HCT116 (cell line): ENCODE measurements around the gene TOGARAM1. TPM values are rescaled to one million over a fixed set of nuclear protein-coding genes. Genes with fewer than 3 reads are reported as not detected.

ENCODE experiments used
- ATAC-seq: fragments of 200-7000 bp; cut with Tn5 transposase; 2 replicates; pipeline ENCODE4 v1.9.1; 2020; ENCODE audit warnings: mild to moderate bottlenecking, moderate library complexity
- BruUV-seq: library from RNA; stranded (reverse); fragments of 400-500 nt; replicated peaks from 2 replicates; lab custom pipeline; 2021; lab: Mats Ljungman, UMichigan
- CTCF ChIA-PET: fragments of 300-600 bp; sonication (Branson Sonifier 250); formaldehyde crosslinking; loops from one replicate; lab custom pipeline; 2021; ENCODE audit warnings: antibody characterized with exemption; lab: Charles Lee
- POLR2A ChIA-PET: fragments of 300-600, 350-600 bp; sonication (Branson Sonifier 250); formaldehyde crosslinking; loops from one replicate; lab custom pipeline; 2021; ENCODE audit warnings: antibody characterized with exemption; lab: Charles Lee
- RAD21 ChIA-PET, 2 experiments: fragments of 300-600 bp; sonication (Branson Sonifier 250); formaldehyde crosslinking; loops; one replicate each; lab custom pipeline; 2023; ENCODE audit warnings: low total read pairs in 2 of 2; ENCODE audit not compliant: uncharacterized antibody in 2 of 2, unreplicated experiment in 2 of 2, low non-redundant PET in 1 of 2; lab: Charles Lee
- DNase-seq: peaks from one replicate; pipeline ENCODE4 v3.0.0-alpha.2; 2010; ENCODE audit warnings: low read depth, low spot score
- H2AFZ ChIP-seq: fragments of 200-600 bp; shearing (Covaris generic), sonication (generic); 2 replicates; pipeline ENCODE4 v1.6.1; 2017; ENCODE audit warnings: low read depth, mixed run types, mixed read lengths, antibody characterized with exemption, low read length; ENCODE audit not compliant: poor library complexity, severe bottlenecking
- H3K27ac ChIP-seq: 2 replicates; pipeline ENCODE4 v1.5.1; 2012; ENCODE audit warnings: low read depth, low read length
- H3K27me3 ChIP-seq: fragments of 200-600 bp; sonication (generic); 2 replicates; pipeline ENCODE4 v1.6.1; 2016; ENCODE audit warnings: mixed run types, low read length, mixed read lengths; ENCODE audit not compliant: insufficient read depth
- H3K36me3 ChIP-seq, 2 experiments: fragments of 200-500 bp in 1 of 2; fragments of 200-600 bp in 1 of 2; sonication (Bioruptor generic) in 1 of 2; sonication (generic) in 1 of 2; 2 replicates each; pipeline versions ENCODE4 v1.5.1 to v1.6.1; 2014 to 2016; ENCODE audit warnings: low read length in 2 of 2, inconsistent platforms in 1 of 2, mixed read lengths in 1 of 2, mixed run types in 1 of 2; ENCODE audit not compliant: insufficient read depth in 2 of 2, control insufficient read depth in 1 of 2
- H3K4me1 ChIP-seq, 2 experiments: fragments of 200-600 bp in 1 of 2; sonication (generic) in 1 of 2; 2 replicates each; pipeline versions ENCODE4 v1.5.1 to v1.6.1; 2012 to 2017; ENCODE audit warnings: low read length in 2 of 2, inconsistent platforms in 1 of 2, mild to moderate bottlenecking in 1 of 2, mixed read lengths in 1 of 2, mixed run types in 1 of 2, moderate library complexity in 1 of 2; ENCODE audit not compliant: insufficient read depth in 2 of 2, control insufficient read depth in 1 of 2
- H3K4me2 ChIP-seq: fragments of 200-600 bp; sonication (generic); 2 replicates; pipeline ENCODE4 v1.6.1; 2017; ENCODE audit warnings: mixed run types, low read length, mixed read lengths
- H3K4me3 ChIP-seq, 2 experiments: fragments of 200-600 bp in 1 of 2; sonication (generic) in 1 of 2; replicated peaks in 1 of 2; 2 replicates each; pipeline ENCODE4 v1.5.1; 2011 to 2016; ENCODE audit warnings: low read length in 2 of 2, control low read depth in 1 of 2, low read depth in 1 of 2, mild to moderate bottlenecking in 1 of 2, mixed read lengths in 1 of 2, mixed run types in 1 of 2
- H3K79me2 ChIP-seq: fragments of 200-600 bp; sonication (generic); 2 replicates; pipeline ENCODE4 v1.6.1; 2017; ENCODE audit warnings: mild to moderate bottlenecking, mixed run types, low read length, moderate library complexity, mixed read lengths; ENCODE audit not compliant: insufficient read depth
- H3K9ac ChIP-seq: fragments of 200-600 bp; sonication (generic); 2 replicates; pipeline ENCODE4 v1.6.1; 2016; ENCODE audit warnings: low read length, mixed read lengths
- H3K9me2 ChIP-seq: fragments of 200-600 bp; sonication (generic), shearing (Covaris generic); 2 replicates; pipeline ENCODE4 v1.6.1; 2017; ENCODE audit warnings: mixed run types, mild to moderate bottlenecking, moderate library complexity; ENCODE audit not compliant: insufficient read depth
- H3K9me3 ChIP-seq, 2 experiments: fragments of 200-500 bp in 1 of 2; fragments of 200-600 bp in 1 of 2; sonication (Bioruptor generic) in 1 of 2; sonication (generic) in 1 of 2; 2 replicates each; pipeline ENCODE4 v1.6.1; 2014 to 2017; ENCODE audit warnings: low read length in 2 of 2, mixed read lengths in 2 of 2, inconsistent platforms in 1 of 2, low read depth in 1 of 2, mild to moderate bottlenecking in 1 of 2, mixed run types in 1 of 2, moderate library complexity in 1 of 2; ENCODE audit not compliant: control insufficient read depth in 1 of 2, insufficient read depth in 1 of 2
- H4K20me1 ChIP-seq: fragments of 200-600 bp; sonication (generic), shearing (Covaris generic); 2 replicates; pipeline ENCODE4 v1.6.1; 2017; ENCODE audit warnings: mixed run types, mild to moderate bottlenecking, moderate library complexity; ENCODE audit not compliant: insufficient read depth
- ATF3 ChIP-seq: IDR thresholded peaks from 2 replicates; pipeline ENCODE4 v1.6.1; 2012
- CEBPB ChIP-seq: IDR thresholded peaks from 2 replicates; pipeline ENCODE4 v1.6.1; 2012; ENCODE audit warnings: low read depth
- CTCF ChIP-seq, 3 experiments: fragments of 200-600 bp in 1 of 3; sonication (generic) in 1 of 3; IDR thresholded peaks in 2 of 3; conservative IDR thresholded peaks in 1 of 3; 2 replicates each; pipeline ENCODE4 v1.5.1; 2012 to 2017; ENCODE audit warnings: low read depth in 2 of 3, low read length in 2 of 3, antibody characterized with exemption in 1 of 3, borderline replicate concordance in 1 of 3, control low read depth in 1 of 3, mild to moderate bottlenecking in 1 of 3, mixed read lengths in 1 of 3, mixed run types in 1 of 3, moderate library complexity in 1 of 3; ENCODE audit not compliant: insufficient read depth in 1 of 3
- EGR1 ChIP-seq: IDR thresholded peaks from 2 replicates; pipeline ENCODE4 v1.6.1; 2012; ENCODE audit warnings: low read depth
- ELF1 ChIP-seq: IDR thresholded peaks from 2 replicates; pipeline ENCODE4 v1.6.1; 2012; ENCODE audit warnings: low read depth, borderline replicate concordance
- EZH2 ChIP-seq: fragments of 200-600 bp; sonication (generic); IDR thresholded peaks from 2 replicates; pipeline ENCODE4 v1.6.1; 2017; ENCODE audit warnings: antibody characterized with exemption, mixed run types
- EZH2phosphoT487 ChIP-seq: fragments of 200-600 bp; IDR thresholded peaks from 2 replicates; pipeline ENCODE4 v1.6.1; 2018; ENCODE audit warnings: antibody characterized with exemption, borderline replicate concordance
- FOSL1 ChIP-seq: IDR thresholded peaks from 2 replicates; pipeline ENCODE4 v1.6.1; 2012; ENCODE audit warnings: low read depth
- JUND ChIP-seq: IDR thresholded peaks from 2 replicates; pipeline ENCODE4 v1.6.1; 2012
- MAX ChIP-seq: IDR thresholded peaks from 2 replicates; pipeline ENCODE4 v1.6.1; 2012
- POLR2A ChIP-seq: IDR thresholded peaks from 2 replicates; pipeline ENCODE4 v1.7.0; 2011; ENCODE audit warnings: borderline replicate concordance; ENCODE audit not compliant: insufficient read depth, insufficient read length; ENCODE audit errors: extremely low read depth
- POLR2AphosphoS5 ChIP-seq: IDR thresholded peaks from 2 replicates; pipeline ENCODE4 v1.6.1; 2011; ENCODE audit warnings: mild to moderate bottlenecking, low read depth, low read length, moderate library complexity
- RAD21 ChIP-seq: IDR thresholded peaks from 2 replicates; pipeline ENCODE4 v1.6.1; 2012; ENCODE audit warnings: low read depth, mild to moderate bottlenecking
- REST ChIP-seq: IDR thresholded peaks from 2 replicates; pipeline ENCODE4 v1.6.1; 2012; ENCODE audit warnings: low read depth
- SIN3A ChIP-seq: IDR thresholded peaks from 2 replicates; pipeline ENCODE4 v1.6.1; 2012; ENCODE audit warnings: low read depth
- SP1 ChIP-seq: IDR thresholded peaks from 2 replicates; pipeline ENCODE4 v1.6.1; 2012; ENCODE audit warnings: low read depth
- SRF ChIP-seq: IDR thresholded peaks from 2 replicates; pipeline ENCODE4 v1.6.1; 2012; ENCODE audit warnings: low read depth
- TCF7L2 ChIP-seq: IDR thresholded peaks from 2 replicates; pipeline ENCODE4 v1.7.0; 2011; ENCODE audit warnings: borderline replicate concordance, inconsistent platforms; ENCODE audit not compliant: insufficient read depth, insufficient read length; ENCODE audit errors: extremely low read depth
- ZFX ChIP-seq: fragments of 450-650 bp; IDR thresholded peaks from 2 replicates; pipeline ENCODE4 v1.6.1; 2017
- ZNF274 ChIP-seq: fragments of 200-500 bp; sonication (Bioruptor generic); IDR thresholded peaks from 2 replicates; pipeline ENCODE4 v1.6.1; 2014; ENCODE audit warnings: mild to moderate bottlenecking, low read depth, low read length, inconsistent platforms
- intact Hi-C: fragments of 100-400 bp; cut with micrococcal nuclease; formaldehyde crosslinking; loops from 2 replicates; pipeline ENCODE4 v1.10.0; 2022
- total RNA-seq: library from RNA; stranded (reverse); gene quantifications from one replicate; pipeline ENCODE4 v1.2.1, GENCODE V29; 2021; ENCODE audit not compliant: unreplicated experiment

Gene TOGARAM1
- total RNA-seq, 1 experiment from 2014 or later, result 1.9 TPM

GRCh38 chr14:44961151-44961553 lies 838 bp upstream of the TOGARAM1 start:
- peak overlapping the region; percentile 68 for H3K27ac ChIP-seq
- ChIA-PET CTCF (interaction anchor here (1.1 kb wide), 1 partner anchor 307 kb away, joined by 3 read pairs; no protein-coding TSS in a partner anchor), RAD21 (no interaction called here), POLR2A (interaction anchor here (1.1 to 1.5 kb wide), 2 partner anchors 11 to 173 kb away, joined by 3 to 4 read pairs; partner anchors contain the start of gene FKBP3)
- H3K27me3 ChIP-seq, result no peaks in the 10 kb centered on the region
- TF ChIP-seq JUND (no peak), ZNF274 (no peak), CEBPB (no peak), EZH2phosphoT487 (no peak), POLR2A (no peak), ZFX (no peak), SP1 (no peak), FOSL1 (no peak), ELF1 (no peak), SIN3A (no peak), TCF7L2 (no peak), CTCF (IDR thresholded peaks at IDR 0.05 in 2 of 3, conservative IDR thresholded peaks at IDR 0.05 in 1 of 3; ENCODE audit: borderline replicate concordance in 1 of 3, insufficient read depth in 1 of 3, low read depth in 2 of 3, low read length in 2 of 3) (no peak), RAD21 (no peak), REST (no peak), SRF (no peak), EZH2 (no peak), MAX (no peak), ATF3 (no peak), EGR1 (no peak), POLR2AphosphoS5 (no peak)
- peak overlapping the region; percentile 86 for H3K4me2 ChIP-seq
- DNase-seq (no peak), ATAC-seq (peak; percentile 45)
- peak overlapping the region; percentile 72 to 94 for H3K4me3 ChIP-seq
- no peaks in the 10 kb centered on the region for H3K9me2 ChIP-seq
- intact Hi-C loops, result loop anchor here (2.0 to 5.0 kb wide), 2 partner anchors 174 to 291 kb away; partner anchors contain the start of genes FANCM, FKBP3 and MIS18BP1
- H3K9me3 ChIP-seq, result peaks cover 0 to 3% of the 10 kb centered on the region in 2 experiments; a peak in 1 of 4 replicates
- no peaks in the 10 kb centered on the region; a peak in 1 of 4 replicates for H3K36me3 ChIP-seq
- peak overlapping the region; percentile 81 for H3K9ac ChIP-seq
- TSS peak; percentile 63 for BruUV-seq
- H4K20me1 ChIP-seq, result no peaks in the 10 kb centered on the region
- peaks cover 9 to 11% of the 10 kb centered on the region in 2 experiments; a peak in 3 of 4 replicates for H3K4me1 ChIP-seq
- peak overlapping the region; percentile 62 for H2AFZ ChIP-seq
- H3K79me2 ChIP-seq, result peaks cover 54% of the 10 kb centered on the region
